HT-29 (cell line): ENCODE results near the gene C7orf57. TPM values are rescaled to one million over a fixed set of nuclear protein-coding genes. Genes with fewer than 3 reads are reported as not detected.
"Not testable (repeated sequence)": the region's sequence is repeated elsewhere in the genome, so short reads cannot be mapped to it uniquely, and the experiment has no call there.

Experiments
- DNase-seq: peaks from one replicate; pipeline ENCODE4 v3.0.0-alpha.2; 2015; ENCODE audit warnings: low spot score
- total RNA-seq: library from RNA; depleted of rRNA; stranded (reverse); fragments of >200 nt; shearing (Covaris generic); gene quantifications from 2 replicates; pipeline ENCODE4 v1.2.3, GENCODE V29; 2014; rRNA removed

Gene C7orf57
- total RNA-seq, result not detected in 2 replicates

DNA sequence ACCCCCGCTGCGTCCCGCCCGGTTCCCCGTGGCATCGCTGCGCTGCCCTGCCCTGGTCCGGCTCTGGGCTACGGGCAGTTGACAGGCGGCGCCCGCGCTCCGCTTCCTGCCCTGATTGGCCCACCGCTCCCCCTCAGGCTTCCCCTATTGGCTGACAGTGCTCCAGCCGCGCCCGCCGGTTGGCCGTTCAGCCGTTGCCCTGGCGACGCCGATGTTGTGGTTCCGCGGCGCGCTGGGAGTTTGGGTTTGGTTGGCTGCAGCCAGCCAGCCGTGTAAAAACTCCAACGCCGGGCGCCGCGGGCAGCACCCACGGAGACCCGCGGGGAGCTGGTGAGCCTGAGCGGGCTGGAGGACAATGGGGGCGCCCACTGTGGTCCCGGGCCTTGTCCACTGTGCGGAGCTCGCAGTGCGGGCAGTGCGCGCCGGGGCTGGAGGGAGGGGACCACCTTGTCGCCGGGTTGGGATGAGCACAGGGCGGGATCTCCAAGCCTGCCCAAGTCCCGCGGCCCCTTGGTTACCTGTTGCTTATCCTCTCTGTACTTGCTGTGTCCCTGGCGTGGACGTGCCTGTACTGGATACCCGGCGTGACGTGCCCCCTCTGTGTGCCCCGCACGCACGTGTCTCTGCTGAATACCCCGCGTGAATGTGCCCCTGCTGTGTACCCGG is at the start of gene C7orf57:
C7orf57 (plus strand) TSS at position 243 of the 666 bp plus-strand sequence. CDS start 766 bp downstream, outside the sequence.
- peak; percentile 84 for DNase-seq

DNA sequence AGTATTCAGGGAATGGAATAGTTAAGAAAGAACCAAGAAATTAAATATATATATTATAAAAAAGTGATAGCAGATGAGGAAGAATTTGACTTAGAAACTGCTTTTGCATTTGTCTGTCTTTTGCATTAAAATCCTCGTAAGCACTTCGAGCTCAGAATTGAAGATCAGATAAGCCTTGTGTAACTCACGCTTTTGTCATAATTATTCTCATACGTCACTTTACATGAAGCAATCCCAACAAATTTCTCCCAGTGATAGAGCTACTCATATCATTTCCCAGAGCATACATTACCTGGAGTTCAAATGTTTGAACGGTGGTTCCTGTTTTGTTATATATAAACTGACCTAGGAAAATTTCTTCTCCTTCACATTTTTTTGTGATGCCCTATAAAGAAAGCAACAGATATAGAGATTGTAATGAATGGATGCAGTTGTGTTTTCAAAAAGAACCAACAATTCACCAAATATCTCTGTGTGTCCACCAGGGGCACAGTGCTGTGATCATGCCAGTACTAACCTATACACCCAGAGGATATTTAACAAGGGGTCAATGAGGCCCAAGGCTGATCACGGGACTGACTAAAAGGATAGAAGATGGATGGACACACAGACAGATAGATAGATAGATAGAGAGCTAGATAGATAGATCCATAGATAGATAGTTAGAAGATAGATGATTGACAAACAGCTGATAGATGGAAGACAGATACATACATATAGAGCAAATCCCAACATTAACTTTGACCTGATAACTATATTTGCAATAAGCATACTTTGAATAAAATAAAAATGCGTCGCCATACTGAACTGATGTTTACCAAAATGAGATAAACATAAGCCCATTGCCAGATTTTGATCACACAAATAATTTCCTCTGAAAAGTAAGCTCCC is 46.6 kb upstream of the C7orf57 start:
- DNase-seq, result peak; percentile 41

DNA sequence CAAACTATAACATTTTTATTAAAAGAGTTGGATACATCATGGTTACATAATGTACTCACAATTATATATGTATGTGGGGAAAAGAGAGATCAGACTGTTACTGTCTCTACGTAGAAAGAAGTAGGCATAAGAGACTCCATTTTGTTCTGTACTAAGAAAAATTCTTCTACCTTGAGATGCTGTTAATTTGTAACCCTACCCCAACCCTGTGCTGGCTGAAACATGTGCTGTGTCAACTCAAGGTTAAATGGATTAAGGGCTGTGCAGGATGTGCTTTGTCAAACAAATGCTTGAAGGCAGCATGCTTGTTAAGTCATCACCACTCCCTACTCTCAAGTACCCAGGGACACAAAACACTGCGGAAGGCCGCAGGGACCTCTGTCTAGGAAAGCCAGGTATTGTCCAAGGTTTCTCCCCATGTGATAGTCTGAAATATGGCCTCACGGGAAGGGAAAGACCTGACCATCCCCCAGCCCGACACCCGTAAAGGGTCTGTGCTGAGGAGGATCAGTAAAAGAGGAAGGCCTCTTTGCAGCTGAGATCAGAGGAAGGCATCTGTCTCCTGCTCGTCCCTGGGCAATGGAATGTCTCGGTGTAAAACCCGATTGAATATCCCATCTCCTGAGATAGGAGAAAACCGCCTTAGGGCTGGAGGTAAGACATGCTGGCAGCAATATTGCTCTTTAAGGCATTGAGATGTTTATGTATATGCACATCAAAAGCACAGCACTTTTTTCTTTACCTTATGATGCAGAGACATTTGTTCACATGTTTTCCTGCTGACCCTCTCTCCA is 45.5 kb upstream of the C7orf57 start:
- not testable (repeated sequence) for DNase-seq

DNA sequence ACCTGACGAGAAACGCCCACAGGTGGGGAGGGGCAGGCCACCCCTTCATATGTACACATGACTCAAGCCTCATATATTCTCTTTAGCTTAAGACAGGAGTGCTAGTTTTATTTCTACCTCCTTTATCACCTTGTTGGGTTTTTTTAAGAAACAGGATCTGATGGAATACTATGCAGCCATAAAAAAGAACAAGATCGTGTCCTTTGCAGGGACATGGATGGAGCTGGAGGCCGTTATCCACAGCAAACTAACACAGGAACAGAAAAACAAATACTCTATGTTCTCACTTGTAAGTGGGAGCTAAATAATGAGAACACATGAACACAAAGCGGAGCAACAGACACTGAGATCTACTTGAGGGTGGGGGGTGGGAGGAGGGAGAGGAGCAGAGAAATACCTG is 44.8 kb upstream of the C7orf57 start:
- no peak for DNase-seq

DNA sequence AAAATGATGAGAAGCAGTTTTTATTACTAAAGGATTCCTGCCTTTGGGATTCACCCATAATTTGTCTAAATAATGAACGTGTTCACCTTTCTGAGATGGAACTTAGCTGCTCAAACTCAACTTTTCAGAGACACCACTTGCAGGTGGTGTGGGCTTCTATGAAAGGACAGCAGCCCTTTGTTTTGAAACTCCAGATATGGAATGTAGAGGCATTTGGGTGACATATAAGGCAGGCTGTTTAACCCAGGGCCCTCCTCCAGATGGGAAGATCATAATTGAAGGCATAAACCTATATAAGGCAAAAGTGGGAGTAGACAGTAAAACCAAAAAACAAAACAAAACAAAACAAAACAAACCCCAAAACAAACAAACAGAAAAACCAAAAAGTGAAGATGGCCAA is 44.1 kb upstream of the C7orf57 start:
- DNase-seq, result no peak

DNA sequence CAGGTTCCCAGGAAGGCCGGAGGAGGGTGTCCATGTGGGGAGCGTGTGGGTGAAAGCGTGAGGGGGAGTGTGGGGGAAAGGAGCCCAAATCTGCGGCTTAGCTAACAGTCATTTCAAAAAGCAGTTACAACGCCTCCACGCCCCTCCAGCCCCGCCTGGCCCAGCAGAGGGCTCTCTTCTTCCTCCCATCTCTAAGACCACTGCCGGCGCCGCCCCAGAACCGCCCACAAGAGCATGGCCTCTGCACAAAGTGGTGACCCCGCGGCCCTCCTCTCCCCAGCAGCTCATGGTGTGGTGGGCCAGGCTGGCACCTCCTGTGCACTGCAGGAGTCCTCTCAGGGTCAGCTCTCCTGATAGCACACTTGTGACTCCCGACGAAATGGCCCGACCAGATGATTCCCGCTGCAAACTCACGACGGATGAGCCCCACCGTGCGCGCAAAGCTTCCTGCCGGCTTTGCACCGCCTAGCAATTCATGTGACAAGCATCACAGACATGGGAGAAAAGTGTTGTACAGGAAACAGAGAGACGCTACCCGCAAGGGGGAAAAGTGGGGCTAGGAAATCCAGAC is 43.5 kb upstream of the C7orf57 start:
- peak; percentile 74 for DNase-seq

DNA sequence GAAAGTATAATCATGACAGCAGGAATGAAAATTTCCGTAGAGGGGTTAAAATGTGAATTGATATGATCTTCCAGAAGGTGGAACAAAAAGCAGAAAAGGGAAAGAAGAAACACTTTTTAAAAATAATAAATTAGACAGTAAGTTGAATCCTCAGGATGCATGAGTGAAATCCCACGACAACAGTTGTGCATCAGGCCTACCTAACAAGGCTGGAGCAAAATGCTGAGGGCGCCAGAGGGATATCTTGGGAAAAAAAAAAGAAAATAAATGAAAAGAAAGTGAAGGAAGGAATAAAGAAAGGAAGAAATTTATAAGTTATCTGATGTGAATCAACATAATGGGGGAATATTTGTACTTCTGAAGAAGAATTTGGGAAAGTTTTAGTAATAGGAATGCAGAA is 42.9 kb upstream of the C7orf57 start:
- DNase-seq, result no peak

DNA sequence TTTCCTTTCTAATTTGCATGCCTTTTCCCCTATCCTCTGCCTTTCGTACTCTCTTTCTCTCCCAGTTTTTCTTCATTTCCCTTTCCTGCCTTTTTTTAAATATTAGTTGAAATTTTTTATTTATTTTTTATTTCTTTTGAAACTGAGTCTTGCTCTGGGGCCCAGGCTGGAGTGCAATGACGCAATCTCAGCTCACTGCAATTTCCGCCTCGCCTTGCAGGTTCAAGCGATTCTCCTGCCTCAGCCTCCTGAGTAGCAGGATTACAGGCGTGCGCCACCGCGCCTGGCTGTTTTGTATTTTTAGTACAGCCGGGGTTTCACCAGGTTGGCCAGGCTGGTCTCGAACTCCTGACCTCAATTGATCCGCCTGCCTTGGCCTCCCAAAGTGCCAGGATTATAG is 35.9 kb upstream of the C7orf57 start:
- DNase-seq, result no peak

DNA sequence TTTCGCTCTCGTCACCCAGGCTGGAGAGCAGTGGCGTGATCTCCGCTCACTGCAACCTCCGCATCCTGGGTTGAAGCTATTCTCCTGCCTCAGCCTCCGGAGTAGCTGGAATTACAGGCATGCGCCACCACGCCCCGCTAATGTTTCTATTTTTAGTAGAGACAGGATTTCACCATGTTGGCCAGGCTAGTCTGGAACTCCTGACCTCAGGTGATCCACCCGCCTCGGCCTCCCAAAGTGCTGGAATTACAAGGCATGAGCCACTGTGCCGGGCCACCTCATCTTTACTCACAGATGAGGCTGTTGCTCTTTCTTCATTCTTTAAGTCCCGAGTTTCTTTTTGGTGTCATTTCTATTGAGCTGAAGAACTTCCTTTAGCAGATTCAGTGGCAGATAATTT is 35.2 kb upstream of the C7orf57 start:
- DNase-seq, result not testable (repeated sequence)

DNA sequence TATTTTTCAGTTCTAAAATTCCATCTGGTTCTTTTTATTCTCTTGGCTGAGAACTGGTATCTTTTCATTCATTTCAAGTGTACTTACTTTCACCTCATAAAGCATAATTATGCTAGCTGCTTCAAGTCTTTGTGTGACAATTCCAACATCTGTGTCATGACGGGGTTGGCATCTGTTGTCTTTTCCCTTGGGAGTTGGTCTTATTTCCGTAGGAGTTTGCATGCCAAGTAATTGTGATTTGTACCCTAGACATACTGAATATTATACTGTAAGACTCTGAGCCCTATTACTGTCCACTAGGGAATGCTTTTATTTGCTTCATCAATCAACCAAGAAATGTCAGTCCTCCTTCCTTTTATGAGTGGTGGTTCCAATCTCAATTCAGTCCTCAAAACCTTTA is 31.3 kb upstream of the C7orf57 start:
- no peak for DNase-seq

DNA sequence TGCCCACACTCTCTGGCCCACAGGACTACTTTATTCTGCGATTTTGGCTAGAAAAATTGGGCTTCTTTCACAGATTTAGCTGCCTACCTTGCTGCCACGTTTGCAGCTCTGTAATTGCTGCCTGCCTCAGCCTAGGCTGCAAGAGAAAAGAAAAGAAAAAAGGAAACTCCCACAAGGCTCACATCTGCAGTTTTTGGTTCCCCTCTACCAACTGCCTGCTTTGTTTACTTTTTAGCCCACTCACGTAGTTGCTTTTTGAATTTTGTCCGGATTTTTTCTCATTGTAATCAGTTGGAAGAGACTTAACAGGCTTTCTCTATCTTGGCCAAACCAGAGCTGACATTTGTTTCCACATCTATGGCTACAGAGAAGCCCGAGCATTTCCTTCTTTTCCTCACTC is 30.7 kb upstream of the C7orf57 start:
- DNase-seq, result no peak

DNA sequence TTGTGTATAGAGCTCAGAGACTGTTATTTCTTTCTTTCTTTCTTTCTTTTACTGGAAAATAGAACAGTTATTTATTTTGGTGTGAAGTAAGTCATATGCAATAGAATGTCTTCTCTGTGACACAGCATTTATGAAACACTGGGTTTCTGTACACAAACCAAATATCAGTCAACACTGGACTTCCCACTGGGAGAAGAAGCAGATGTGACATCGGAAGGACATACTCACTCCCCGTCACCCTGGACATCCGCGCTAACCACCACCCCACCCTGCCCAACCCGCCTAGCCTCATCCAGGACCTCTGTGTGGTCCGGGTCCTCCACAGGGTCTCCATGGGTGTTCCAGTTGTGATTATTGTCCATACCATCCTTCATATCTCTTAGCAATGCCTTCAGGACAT is 28.5 kb upstream of the C7orf57 start:
- no peak for DNase-seq

DNA sequence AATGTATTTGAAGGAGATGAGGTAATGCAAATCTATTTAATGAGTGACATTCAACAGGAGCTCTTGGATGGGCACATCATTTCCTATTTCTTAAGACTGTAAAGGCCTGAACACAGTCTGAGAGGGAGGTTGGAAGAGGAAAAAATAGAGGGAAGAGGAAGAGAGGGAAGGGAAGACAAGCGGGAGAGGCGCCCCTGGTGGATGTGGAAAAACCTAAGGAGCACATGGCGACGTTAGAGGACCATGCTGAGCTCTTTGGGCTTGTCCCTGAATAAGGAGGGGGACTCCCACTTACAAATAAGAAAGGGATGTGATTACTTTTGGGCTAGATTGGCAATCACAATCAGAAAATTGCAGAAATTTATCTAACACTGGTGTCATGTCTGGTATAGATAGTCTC is 26.1 kb upstream of the C7orf57 start:
- no peak for DNase-seq

DNA sequence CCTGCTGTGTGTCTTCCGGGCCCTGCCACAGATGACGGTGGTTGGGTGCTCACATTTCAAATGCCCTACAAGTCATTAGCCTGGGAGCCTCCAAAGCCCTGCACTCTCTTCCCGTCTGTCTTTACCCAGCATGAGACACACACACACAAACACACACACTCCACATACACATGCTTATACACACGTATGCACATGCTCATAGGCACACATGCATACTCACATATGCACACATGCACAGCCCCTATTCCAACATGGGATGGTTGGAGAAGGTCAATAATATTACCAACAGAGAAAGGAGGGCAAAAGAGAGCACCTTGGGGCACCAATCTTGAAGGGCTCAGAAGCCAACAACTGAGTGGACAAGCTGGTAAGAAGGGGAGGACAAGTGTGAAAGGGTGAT is 25.4 kb upstream of the C7orf57 start:
- DNase-seq, result no peak

DNA sequence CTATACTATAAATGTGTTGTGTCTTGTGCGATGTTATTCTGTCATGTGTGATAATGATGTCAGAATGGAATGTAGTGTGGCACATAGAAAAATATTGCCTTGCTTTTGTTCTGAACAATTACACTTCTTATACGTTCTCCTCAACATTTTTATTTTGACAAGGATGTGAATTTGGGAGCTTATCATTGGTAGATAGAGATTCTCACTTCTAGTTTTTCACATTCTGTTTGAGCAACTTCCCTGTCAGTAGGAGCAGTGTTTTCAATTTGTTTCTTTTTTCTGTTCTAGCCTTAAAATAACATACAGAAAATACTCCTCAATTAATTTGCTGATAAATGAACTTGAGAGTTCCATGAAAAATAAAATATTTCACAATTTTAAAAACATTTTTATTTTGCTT is 24.0 kb upstream of the C7orf57 start:
- no peak for DNase-seq

DNA sequence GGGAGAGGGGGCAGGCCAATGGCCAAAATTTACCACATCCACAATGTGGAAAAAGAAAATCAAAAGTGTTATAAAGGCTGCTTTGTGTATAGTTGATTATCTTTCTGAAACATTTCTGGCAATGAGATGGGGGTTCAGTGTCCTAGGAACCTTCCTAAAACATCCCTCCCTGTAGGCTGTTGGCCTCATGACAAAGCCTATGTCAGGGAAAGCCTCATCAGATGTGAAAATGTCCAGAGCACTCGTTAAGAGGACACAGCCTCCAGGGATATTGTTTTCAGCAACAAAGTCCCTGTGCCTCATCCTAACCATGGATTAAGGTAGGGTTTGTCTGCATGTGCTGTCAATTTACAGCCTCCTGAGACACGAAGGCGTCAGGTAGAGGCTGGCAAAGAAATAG is 23.4 kb upstream of the C7orf57 start:
- no peak for DNase-seq

DNA sequence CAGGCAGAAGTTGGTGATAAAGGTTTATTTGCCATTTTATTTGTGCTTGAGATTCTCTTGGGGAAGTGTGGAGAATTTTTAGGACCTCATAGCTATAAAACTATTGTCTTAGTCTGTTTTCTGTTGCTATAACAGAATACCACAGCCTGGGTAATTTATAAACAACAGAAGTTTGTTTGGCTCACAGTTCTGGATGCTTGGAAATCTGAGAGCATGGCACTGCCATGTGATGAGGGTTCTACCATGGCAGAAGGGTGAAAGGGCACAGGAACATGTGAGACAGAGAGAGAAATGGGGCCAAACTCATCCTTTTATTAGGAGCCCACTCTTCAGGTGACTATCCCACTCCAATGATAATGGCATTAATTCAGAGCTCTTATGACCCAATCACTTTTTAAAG is 18.7 kb upstream of the C7orf57 start:
- DNase-seq, result no peak

DNA sequence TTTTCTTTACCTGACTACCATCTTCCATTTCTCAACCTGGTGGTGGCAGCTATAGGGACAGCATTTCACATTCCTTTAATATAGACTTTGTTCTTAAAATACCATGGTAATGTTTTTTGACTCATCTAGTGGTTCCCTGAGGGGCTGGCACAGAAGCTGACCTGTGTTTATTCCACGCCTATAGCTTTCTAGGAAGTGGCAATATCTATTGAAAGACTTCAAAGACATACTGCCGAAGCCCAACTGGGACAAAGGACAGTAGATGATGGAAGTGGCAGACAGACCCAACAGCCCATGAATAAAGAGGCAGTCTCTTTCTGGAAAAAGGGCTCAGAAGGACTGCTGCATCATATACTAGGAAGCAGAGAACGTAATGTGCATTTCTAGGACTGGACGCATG is 17.7 kb upstream of the C7orf57 start:
- no peak for DNase-seq

DNA sequence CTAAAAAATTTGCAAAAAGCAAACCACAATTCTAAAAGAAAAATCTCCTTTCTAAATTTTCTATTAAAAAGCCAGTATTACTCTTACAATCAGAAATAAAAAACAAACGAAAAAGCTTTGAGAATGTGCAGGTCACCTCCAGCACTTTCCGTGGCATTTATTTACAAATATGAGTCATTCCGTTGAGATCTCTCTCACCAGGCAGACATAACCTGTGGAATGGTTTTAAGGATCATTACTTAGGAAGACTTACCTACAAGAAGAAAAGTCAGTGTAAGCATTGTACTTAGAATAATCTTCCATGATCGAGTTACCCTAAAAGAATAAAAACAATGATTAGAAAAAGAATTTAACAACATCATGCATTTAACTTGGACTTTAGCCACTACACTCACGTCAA is 9.7 kb upstream of the C7orf57 start:
- peak; percentile 45 for DNase-seq

DNA sequence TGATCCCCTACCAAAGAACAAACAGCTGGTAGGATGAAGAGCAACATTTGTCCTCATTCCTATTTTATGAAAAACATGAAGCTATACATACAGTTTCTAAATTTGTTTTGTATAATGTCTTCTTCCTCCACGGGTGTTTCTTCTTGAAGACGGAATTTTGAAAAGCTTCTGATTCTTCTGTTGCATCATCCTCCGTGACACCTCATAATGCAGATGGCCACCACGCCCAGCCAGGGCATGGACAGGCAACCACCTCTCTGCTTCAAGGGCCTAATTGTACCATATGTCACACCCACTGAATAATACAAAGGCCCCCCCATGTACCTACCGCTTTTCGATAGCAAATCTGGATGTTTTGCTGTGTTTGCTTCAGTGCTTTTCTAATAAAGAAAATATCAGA is 6.4 kb upstream of the C7orf57 start, which contains the start of gene SUN3:
SUN3 (minus strand) TSS at position 170 of the 400 bp plus-strand sequence; CDS start at position 1, 169 bp downstream.
- no peak for DNase-seq

DNA sequence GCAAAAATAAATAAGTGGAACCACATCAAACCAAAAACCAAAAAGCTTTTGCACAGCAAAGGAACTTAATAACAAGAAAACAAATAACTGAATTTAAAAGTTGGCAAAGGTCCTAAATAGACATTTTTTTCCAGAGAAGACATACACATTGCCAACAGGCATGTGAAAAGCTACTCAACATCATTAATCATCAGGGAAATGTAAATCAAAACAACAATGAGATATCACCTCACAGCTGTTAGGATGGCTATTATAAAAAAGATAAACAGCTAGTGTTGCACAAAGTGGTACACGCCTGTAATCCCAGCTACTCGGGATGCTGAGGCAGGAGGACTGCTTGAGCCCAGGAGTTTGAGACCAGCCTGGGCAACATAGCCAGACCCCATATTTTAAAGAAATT is 4.2 kb upstream of the C7orf57 start:
- DNase-seq, result no peak

DNA sequence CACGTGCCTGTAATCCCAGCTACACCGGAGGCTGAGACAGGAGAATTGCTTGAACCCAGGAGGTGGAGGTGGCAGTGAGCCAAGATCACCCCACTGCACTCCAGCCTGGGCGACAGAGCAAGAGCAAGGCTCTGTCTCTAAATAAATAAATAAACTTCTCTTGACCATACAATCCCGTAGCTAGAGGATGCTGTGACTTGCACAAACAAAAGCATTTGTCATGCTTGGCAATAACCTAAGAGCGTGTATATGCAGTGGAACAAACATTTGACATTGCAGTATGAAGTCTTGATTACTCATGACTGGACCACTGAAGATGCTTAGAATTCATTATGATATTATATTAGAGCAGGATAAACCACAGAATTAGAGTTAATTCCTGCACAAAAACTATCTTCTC is 1.4 kb upstream of the C7orf57 start:
- DNase-seq, result no peak
